Measurements from ENCODE around the gene FAM217B.
"Not testable (repeated sequence)": the region's sequence is repeated elsewhere in the genome, so short reads cannot be mapped to it uniquely, and the experiment has no call there.

Gene FAM217B

GRCh38 chr20:59939052-59939878 lies 924 bp upstream of the FAM217B start:
- DNase-seq, result no peak

- no peak for DNase-seq
Measured at GRCh38 chr20:59939879-59940128, 385 bp upstream of the FAM217B start.

DNA sequence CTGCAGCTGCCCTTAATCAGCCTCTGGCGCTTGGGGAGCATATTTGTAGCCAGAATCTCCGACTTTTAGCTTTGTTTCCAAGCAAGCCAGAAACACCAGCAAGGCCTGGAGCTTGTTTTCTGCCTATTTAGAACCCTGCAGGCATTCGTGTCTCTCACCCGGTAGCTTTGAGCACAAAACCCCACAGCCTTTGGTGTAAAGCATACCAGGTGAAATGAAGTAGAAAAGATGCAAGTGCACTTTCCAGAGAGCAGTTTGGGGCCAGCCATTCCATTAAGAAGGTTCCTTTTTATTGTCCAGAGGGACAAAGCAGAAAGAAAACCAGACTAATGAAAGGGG lies 736 bp downstream of the FAM217B start:
- no peak for DNase-seq

DNA sequence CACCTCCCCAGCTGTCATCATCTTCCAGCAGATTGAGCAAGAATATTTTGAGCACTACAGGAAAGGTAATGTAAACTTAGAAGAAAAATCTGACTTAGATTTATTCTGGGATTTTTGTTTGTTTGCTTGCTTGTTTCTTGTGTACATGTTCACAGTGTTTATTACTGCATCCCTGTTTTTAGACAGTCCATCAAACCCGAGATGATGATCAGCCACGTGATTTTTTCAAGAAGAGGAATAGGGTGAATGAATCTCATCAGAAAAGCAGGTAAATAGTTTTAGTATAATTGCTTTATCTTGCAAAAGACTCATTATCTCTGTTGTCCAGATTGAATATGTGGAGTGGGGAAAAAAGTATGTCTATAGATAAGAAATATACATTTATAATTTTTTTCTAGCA lies 2.1 kb downstream of the FAM217B start:
- DNase-seq, result no peak

- DNase-seq, result no peak
Measured at GRCh38 chr20:59944726-59945125, 4.5 kb downstream of the FAM217B start.

GRCh38 chr20:59945175-59945574 lies 5.0 kb downstream of the FAM217B start:
- DNase-seq, result no peak

DNA sequence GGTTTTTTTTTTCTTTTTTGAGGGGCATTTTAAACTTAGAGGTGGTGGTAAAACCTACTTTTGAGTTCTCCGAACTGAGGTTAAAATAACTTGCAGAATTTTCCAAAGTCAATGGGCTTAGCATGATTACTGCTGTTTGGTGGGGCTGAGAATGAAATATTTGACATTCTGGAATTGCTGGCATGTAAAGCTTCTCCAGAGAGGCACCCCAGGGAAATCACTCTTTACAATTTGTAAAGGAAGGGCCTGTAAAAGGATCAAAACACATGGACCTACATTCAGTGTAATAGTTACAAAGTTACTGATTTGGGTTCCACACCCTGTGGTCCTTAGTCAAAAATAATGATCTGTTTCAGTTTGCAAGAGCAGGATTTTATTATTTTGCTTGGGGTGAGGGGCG lies 5.5 kb downstream of the FAM217B start:
- no peak for DNase-seq

- DNase-seq, result no peak
Measured at GRCh38 chr20:59947376-59947775, 7.2 kb downstream of the FAM217B start.

- DNase-seq, result no peak
Measured at GRCh38 chr20:59948212-59948611, 8.0 kb downstream of the FAM217B start.

DNA sequence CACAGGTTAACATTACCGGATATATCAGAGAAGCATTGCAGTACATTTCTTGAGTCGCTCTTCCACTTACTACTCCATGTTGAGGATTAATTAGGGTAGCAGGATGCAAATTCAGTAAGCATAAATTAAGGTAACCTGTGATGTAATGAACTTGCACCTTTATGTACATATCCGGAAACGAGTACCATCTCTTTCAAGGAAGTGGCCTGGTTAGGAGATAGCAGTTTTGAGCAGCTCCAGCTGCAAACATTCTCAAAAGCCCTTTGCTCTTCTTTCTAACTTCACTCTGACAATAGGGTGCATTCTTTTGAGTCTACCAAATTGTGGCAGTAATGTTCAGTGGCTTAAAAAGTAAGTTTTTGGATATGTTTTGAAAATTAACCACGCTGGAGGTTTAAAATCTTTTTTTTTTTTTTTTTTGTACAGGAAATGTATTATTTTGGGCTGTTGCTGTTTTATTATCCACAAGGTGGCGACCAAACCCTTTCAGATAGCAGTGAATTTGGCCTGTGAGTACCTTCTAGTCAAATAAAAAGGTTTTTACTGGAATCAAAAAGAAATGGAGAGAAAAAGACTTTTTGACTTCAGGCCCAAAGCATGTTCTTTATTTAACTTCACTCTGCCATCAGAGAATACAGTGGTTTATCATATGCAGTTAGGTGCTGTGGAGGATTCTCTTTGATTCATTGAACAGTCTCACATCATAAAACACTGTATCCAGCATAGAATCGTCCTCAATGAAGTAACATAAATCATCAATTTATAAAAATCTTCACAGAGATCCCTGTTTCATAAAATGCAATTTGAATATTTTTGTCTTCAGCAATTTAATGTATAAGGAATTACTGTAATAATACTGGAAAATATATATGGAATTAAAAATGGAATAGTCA lies 8.9 kb downstream of the FAM217B start:
- peak; percentile 52 for DNase-seq

- no peak for DNase-seq
Measured at GRCh38 chr20:59949911-59950310, 9.7 kb downstream of the FAM217B start.

DNA sequence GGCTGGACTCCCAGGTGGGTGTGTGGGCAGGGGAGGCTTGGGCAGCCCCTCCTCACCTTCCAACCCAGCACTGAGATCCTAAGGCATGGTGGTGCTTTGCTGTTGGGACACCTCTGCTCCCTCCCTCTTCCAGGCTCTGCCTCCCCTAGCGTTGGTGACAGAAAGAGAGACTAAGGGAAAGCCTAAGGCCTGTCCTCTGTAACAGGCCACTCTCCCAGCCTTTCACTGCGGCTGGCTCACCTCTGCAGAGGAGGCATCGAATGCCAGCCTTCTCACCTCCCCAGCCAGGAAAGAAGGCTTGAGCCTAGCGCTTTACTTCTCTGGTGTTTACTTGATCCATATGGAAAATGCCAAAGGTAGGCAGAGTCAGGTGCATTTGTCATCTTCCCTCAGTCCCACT lies 14.5 kb downstream of the FAM217B start:
- DNase-seq, result no peak

GRCh38 chr20:59955131-59955796 lies 15.1 kb downstream of the FAM217B start:
- peak; percentile 42 for DNase-seq

- not testable (repeated sequence) for DNase-seq
Measured at GRCh38 chr20:59957568-59957967, 17.4 kb downstream of the FAM217B start.

DNA sequence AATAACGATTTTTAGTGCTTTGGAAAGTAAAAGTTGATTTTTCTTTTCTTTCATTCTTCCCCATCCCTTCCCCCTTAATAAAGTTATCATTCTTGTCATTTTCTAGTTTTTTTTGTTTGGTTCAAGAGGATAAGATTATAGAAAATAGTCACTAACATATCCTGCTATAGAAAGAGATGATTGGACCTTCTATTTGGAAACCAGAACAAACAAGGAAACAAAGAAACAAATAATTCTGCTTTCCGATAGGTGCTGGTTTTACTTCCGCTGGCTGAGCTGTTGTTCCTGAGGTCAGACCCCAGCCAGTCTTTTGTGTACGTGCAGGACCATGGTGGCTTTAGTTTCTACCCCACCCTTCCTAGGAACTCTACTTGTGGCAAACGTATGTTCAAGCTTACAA lies 17.9 kb downstream of the FAM217B start, which contains the start of gene CDH26:
CDH26 (plus strand) TSS at position 301 of the 400 bp plus-strand sequence. CDS start 304 bp downstream, outside the sequence.
- DNase-seq, result no peak

DNA sequence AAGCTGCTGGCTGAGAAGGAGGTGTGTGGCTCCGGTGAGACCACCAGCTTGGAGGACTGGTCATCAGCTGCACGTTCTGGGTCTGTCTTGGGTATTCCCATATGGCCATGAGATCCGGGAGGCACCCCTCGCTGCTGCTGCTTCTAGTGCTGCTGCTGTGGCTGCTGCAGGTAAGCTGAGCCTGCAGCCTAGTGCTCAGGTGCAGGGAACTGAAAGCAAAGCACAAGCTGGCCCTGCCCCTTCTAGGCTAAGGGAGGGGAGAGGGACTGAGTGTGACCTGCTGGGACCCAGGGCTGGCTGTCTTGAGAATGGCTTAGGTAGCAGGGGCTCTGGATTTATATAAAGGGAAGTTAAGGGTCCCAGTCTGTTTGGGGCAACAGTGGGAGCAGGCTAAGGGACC lies 18.4 kb downstream of the FAM217B start:
- DNase-seq, result no peak

- no peak for DNase-seq
Measured at GRCh38 chr20:59961423-59961822, 21.2 kb downstream of the FAM217B start.

- DNase-seq, result no peak
Measured at GRCh38 chr20:59962155-59962554, 22.0 kb downstream of the FAM217B start.

DNA sequence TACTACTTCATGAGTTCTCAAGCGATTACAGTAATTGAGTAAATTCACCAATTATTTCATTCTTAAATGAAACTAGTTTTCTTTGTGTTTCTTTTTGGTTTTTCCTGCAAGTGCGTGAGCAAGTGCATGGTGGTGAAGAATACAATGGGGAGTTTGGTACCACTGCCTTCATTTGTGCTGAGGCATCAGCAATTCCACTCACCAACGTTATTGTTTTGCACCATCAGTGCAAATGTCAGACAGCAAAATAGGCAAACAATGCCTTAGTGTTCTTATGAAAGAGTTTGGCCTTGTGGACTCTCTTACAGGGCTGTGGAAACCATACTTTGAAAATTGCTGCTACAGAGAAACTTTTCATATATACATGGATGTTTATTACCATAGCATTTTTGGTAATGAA lies 26.2 kb downstream of the FAM217B start:
- no peak for DNase-seq

GRCh38 chr20:59971428-59971827 lies 31.2 kb downstream of the FAM217B start:
- no peak for DNase-seq

DNA sequence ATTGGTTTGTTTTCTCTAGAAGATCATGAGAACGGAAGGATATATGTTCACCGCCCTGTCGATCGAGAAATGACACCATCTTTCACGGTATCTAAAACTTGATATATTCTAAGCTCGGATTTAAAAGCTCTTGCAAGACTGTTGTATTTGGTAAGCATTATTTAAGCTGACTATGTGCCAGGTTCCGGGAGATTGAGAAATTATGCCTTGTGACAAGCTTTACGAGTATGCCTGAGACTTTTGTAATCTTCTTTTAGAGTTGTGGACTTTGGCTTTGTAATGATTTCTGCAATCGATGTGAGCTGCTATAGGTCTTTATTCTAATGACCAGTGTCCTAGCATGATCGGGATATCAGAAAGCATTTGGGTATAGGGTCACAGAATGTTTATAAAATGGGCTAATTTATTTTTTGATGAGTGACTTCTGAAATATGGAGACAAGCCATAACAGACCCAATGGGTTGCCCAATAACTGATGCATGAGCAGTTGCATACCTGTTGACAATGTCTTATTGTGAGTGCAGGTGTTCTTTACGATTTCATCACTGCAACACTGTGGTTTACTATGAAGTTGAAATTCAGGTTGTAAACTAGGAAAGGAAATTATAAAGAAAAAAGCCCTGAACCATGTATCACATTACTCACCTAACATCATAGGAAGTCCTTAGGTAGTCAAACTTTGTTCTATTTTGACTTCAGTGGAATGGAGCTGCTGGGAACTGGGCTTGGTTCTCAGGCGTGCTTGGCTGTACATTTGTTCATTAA lies 32.0 kb downstream of the FAM217B start:
- no peak for DNase-seq

- DNase-seq, result no peak
Measured at GRCh38 chr20:59976156-59976782, 36.1 kb downstream of the FAM217B start.

- DNase-seq, result no peak
Measured at GRCh38 chr20:59977086-59977485, 36.9 kb downstream of the FAM217B start.

Measured in MV-4-11 (cell line).